ENCODE results near the gene DNAJC22. TPM values are rescaled to one million over a fixed set of nuclear protein-coding genes. Genes with fewer than 3 reads are reported as not detected.

DNAJC22 gene
- total and polyA plus RNA-seq, 2 of the 13 experiments (the other 11 are each of a cell fraction or from before 2014, with no cell fraction given), result 25.2 to 31.7 TPM

- intact Hi-C loops (cut with micrococcal nuclease; ENCODE audit: unreplicated experiment), result no loop called here
- POLR2A ChIA-PET, result interaction anchor here (1.3 to 2.3 kb wide), 3 partner anchors 9 to 16 kb away, joined by 7 to 18 read pairs (median 18); partner anchors contain the start of genes DNAJC22 and TROAP
- DNase-seq (ENCODE audit: low spot score) (no peak), FAIRE-seq (no peak), ATAC-seq (no peak)
- no peak overlapping the region for H3K4me2 ChIP-seq (ENCODE audit: low read depth, low read length)
- no peak overlapping the region for H3K9ac ChIP-seq (ENCODE audit: insufficient read depth, low read depth, low read length)
- peaks cover 6 to 23% of the 10 kb centered on the region in 2 experiments; a peak in 4 of 5 replicates for H3K36me3 ChIP-seq (replicated peaks in 1 of 2; ENCODE audit: control insufficient read depth in 1 of 2, insufficient read depth in 2 of 2, low read length in 2 of 2)
- H3K9me3 ChIP-seq (ENCODE audit: low read length), result no peaks in the 10 kb centered on the region
- WGBS (ENCODE audit: low lambda C conversion rate), result 94% methylated on average over 17 of the region's 17 CpGs
- no peak overlapping the region for H3K4me3 ChIP-seq (replicated peaks in 1 of 3; ENCODE audit: insufficient read depth in 1 of 3, low read depth in 2 of 3, low read length in 3 of 3)
- H3K27me3 ChIP-seq (ENCODE audit: control insufficient read depth in 1 of 2, insufficient read depth in 2 of 2, low read length in 2 of 2), result peaks cover 0 to 19% of the 10 kb centered on the region in 2 experiments; a peak in 3 of 5 replicates
- in situ Hi-C loops (cut with HindIII; ENCODE audit: extremely low pct_ligation_motif_present, low pct_unique_long_range_greater_than_20kb), result no loop called here
- peaks cover 27% of the 10 kb centered on the region for H3K4me1 ChIP-seq (ENCODE audit: insufficient read depth, low read length)
- no peaks in the 10 kb centered on the region for H3K79me2 ChIP-seq (ENCODE audit: insufficient read depth, low read length)
- no peaks in the 10 kb centered on the region for H4K20me1 ChIP-seq (ENCODE audit: insufficient read depth, low read length)
- H3K27ac ChIP-seq (ENCODE audit: extremely low read length, insufficient read depth, low read length), result no peak overlapping the region
- BruUV-seq (replicated peaks), result no TSS peak
- no peak overlapping the region for H2AFZ ChIP-seq (ENCODE audit: low read length)
- CTCF ChIA-PET (ENCODE audit: low intra/inter-chr PET ratio, low total read pairs), result interaction anchor here (1.4 to 2.4 kb wide), 4 partner anchors 10 to 182 kb away, joined by 3 to 56 read pairs (median 20); no protein-coding TSS in a partner anchor
- no peak for TF ChIP-seq SP2 (CRISPR knock-in tag; IDR thresholded peaks at IDR 0.05)
- no peak for TF ChIP-seq ZNF567 (CRISPR knock-in tag; IDR thresholded peaks at IDR 0.05; ENCODE audit: borderline replicate concordance)
- TF ChIP-seq ZNF296 (CRISPR knock-in tag; conservative IDR thresholded peaks at IDR 0.05), result no peak
- TF ChIP-seq, protein P1, sequence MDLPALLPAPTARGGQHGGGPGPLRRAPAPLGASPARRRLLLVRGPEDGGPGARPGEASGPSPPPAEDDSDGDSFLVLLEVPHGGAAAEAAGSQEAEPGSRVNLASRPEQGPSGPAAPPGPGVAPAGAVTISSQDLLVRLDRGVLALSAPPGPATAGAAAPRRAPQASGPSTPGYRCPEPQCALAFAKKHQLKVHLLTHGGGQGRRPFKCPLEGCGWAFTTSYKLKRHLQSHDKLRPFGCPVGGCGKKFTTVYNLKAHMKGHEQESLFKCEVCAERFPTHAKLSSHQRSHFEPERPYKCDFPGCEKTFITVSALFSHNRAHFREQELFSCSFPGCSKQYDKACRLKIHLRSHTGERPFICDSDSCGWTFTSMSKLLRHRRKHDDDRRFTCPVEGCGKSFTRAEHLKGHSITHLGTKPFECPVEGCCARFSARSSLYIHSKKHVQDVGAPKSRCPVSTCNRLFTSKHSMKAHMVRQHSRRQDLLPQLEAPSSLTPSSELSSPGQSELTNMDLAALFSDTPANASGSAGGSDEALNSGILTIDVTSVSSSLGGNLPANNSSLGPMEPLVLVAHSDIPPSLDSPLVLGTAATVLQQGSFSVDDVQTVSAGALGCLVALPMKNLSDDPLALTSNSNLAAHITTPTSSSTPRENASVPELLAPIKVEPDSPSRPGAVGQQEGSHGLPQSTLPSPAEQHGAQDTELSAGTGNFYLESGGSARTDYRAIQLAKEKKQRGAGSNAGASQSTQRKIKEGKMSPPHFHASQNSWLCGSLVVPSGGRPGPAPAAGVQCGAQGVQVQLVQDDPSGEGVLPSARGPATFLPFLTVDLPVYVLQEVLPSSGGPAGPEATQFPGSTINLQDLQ (CRISPR knock-in tag; IDR thresholded peaks at IDR 0.05), result no peak
- no peak for TF ChIP-seq ZNF234 (CRISPR knock-in tag; conservative IDR thresholded peaks at IDR 0.05)
- no peak for TF ChIP-seq MXI1 (IDR thresholded peaks at IDR 0.05; ENCODE audit: borderline replicate concordance, low read depth, low read length)
- no peak for TF ChIP-seq ZNF891 (CRISPR knock-in tag; IDR thresholded peaks at IDR 0.05)
- TF ChIP-seq KLF9 (CRISPR knock-in tag; IDR thresholded peaks at IDR 0.05; ENCODE audit: low read depth), result no peak
- TF ChIP-seq SAFB2 (CRISPR knock-in tag; IDR thresholded peaks at IDR 0.05; ENCODE audit: borderline replicate concordance, low read depth), result no peak
- no peak for TF ChIP-seq RARG (CRISPR knock-in tag; IDR thresholded peaks at IDR 0.05; ENCODE audit: low read depth)
- no peak for TF ChIP-seq HIVEP1 (CRISPR knock-in tag; IDR thresholded peaks at IDR 0.05)
- no peak for TF ChIP-seq ZNF407 (CRISPR knock-in tag; IDR thresholded peaks at IDR 0.05; ENCODE audit: not compliant biosample characterization)
Observed at GRCh38 chr12:49332441-49332861, 14.2 kb upstream of the DNAJC22 start.
